KMS-11 (cell line): ENCODE data around the gene IGFBP3.

ENCODE experiments used
- H2AFZ ChIP-seq: fragments of 200-600 bp; sonication (generic); 2 replicates; pipeline ENCODE4 v1.6.1; 2016; ENCODE audit warnings: antibody characterized with exemption, mixed run types, low read depth
- H3K27ac ChIP-seq: fragments of 200-600 bp; sonication (generic); 2 replicates; pipeline ENCODE4 v1.6.1; 2016; ENCODE audit warnings: mild to moderate bottlenecking, mixed run types
- H3K27me3 ChIP-seq: fragments of 200-600 bp; sonication (generic); 2 replicates; pipeline ENCODE4 v1.6.1; 2017; ENCODE audit warnings: mild to moderate bottlenecking, low read depth, mixed run types, moderate library complexity; ENCODE audit not compliant: insufficient read depth
- H3K36me3 ChIP-seq: fragments of 200-600 bp; sonication (generic); 2 replicates; pipeline ENCODE4 v1.6.1; 2017; ENCODE audit warnings: mild to moderate bottlenecking, mixed run types; ENCODE audit not compliant: insufficient read depth
- H3K4me1 ChIP-seq: fragments of 200-600 bp; sonication (generic); 2 replicates; pipeline ENCODE4 v1.6.1; 2016; ENCODE audit warnings: mild to moderate bottlenecking, low read depth, mixed run types; ENCODE audit not compliant: poor library complexity, severe bottlenecking
- H3K4me2 ChIP-seq: fragments of 200-600 bp; sonication (generic); 2 replicates; pipeline ENCODE4 v1.7.0; 2016; ENCODE audit warnings: mild to moderate bottlenecking, mixed run types
- H3K4me3 ChIP-seq: fragments of 200-600 bp; sonication (generic); IDR thresholded peaks from 2 replicates; pipeline ENCODE4 v1.6.1; 2017; ENCODE audit warnings: low read depth, low read length, mixed read lengths; ENCODE audit not compliant: insufficient read depth
- H3K79me2 ChIP-seq: fragments of 200-600 bp; sonication (generic); 2 replicates; pipeline ENCODE4 v1.6.1; 2016; ENCODE audit warnings: low read depth, mixed run types; ENCODE audit not compliant: insufficient read depth
- H3K9ac ChIP-seq: fragments of 200-600 bp; sonication (generic); 2 replicates; pipeline ENCODE4 v1.6.1; 2016; ENCODE audit warnings: mild to moderate bottlenecking, mixed run types
- H4K20me1 ChIP-seq: fragments of 200-600 bp; sonication (generic); 2 replicates; pipeline ENCODE4 v1.6.1; 2016; ENCODE audit warnings: mild to moderate bottlenecking, mixed run types; ENCODE audit not compliant: insufficient read depth
- CTCF ChIP-seq: fragments of 200-600 bp; sonication (generic); conservative IDR thresholded peaks from 2 replicates; pipeline ENCODE4 v1.6.1; 2017; ENCODE audit warnings: low read depth, mild to moderate bottlenecking, antibody characterized with exemption, low read length, moderate library complexity, mixed read lengths

Gene IGFBP3

GRCh38 chr7:45893374-45893995 is 27.6 kb downstream of the IGFBP3 start:
- no peaks in the 10 kb centered on the region for H3K4me1 ChIP-seq
- H3K36me3 ChIP-seq, result no peaks in the 10 kb centered on the region
- no peak overlapping the region for H2AFZ ChIP-seq
- no peak overlapping the region for H3K4me2 ChIP-seq
- no peaks in the 10 kb centered on the region for H3K27me3 ChIP-seq
- H3K27ac ChIP-seq, result no peak overlapping the region
- no peaks in the 10 kb centered on the region for H3K79me2 ChIP-seq
- H3K4me3 ChIP-seq, result no peak overlapping the region
- no peak for TF ChIP-seq CTCF
- H3K9ac ChIP-seq, result no peak overlapping the region
- H4K20me1 ChIP-seq, result no peaks in the 10 kb centered on the region

DNA sequence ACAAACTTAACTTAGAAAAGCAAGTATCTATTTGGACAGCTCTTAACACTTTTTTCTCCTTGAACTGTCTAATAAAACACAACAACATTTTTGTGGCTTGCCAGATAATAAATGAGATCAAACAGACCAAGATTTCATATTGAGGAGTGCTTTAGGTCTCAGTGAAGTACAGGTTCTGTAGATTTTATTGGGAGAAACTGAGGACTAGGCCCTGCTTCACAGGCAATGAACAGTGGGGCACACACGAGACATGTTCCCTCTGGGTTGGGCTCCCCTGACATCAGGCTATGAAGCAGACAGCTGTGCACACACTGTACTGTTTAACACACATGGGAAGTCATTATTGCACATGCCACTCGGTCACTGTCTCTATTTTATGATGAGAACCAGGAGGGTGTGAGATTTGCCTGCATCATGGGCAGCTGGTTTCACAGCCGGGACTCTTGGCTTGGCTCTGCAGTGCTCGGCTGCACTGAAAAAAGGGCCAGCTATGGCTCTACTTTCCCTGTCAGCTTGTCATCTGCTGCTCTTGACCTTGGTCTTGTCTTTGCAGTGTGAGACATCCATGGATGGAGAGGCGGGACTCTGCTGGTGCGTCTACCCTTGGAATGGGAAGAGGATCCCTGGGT is 28.6 kb downstream of the IGFBP3 start:
- Histone ChIP-seq H3K36me3 (no peaks in the 10 kb centered on the region), H3K79me2 (no peaks in the 10 kb centered on the region), H3K27ac (no peak overlapping the region), H3K4me3 (no peak overlapping the region), H3K9ac (no peak overlapping the region), H2AFZ (no peak overlapping the region), H4K20me1 (no peaks in the 10 kb centered on the region), H3K4me1 (no peaks in the 10 kb centered on the region), H3K27me3 (no peaks in the 10 kb centered on the region), H3K4me2 (no peak overlapping the region)
- no peak for TF ChIP-seq CTCF

GRCh38 chr7:45891462-45892402 is 29.3 kb downstream of the IGFBP3 start:
- Histone ChIP-seq H3K27me3 (no peaks in the 10 kb centered on the region), H4K20me1 (no peaks in the 10 kb centered on the region), H3K9ac (no peak overlapping the region), H2AFZ (no peak overlapping the region), H3K4me3 (no peak overlapping the region), H3K4me1 (no peaks in the 10 kb centered on the region), H3K4me2 (no peak overlapping the region), H3K79me2 (no peaks in the 10 kb centered on the region), H3K36me3 (no peaks in the 10 kb centered on the region), H3K27ac (no peak overlapping the region)
- no peak for TF ChIP-seq CTCF

- Histone ChIP-seq H3K4me3 (no peak overlapping the region), H3K4me2 (no peak overlapping the region), H3K36me3 (no peaks in the 10 kb centered on the region), H3K4me1 (no peaks in the 10 kb centered on the region), H3K79me2 (no peaks in the 10 kb centered on the region), H3K27ac (no peak overlapping the region), H4K20me1 (no peaks in the 10 kb centered on the region), H3K9ac (no peak overlapping the region), H2AFZ (no peak overlapping the region), H3K27me3 (no peaks in the 10 kb centered on the region)
- peak; percentile 82 for TF ChIP-seq CTCF
Observed at GRCh38 chr7:45890902-45891461, 30.1 kb downstream of the IGFBP3 start.
